Measurements from ENCODE around the gene CEP89. TPM values are rescaled to one million over a fixed set of nuclear protein-coding genes. Genes with fewer than 3 reads are reported as not detected.

Gene CEP89
- total RNA-seq, 4 donors from 2014 or later = 11.7 to 22.5 (median 17.5) TPM

GRCh38 chr19:32866061-32866460 is 105.7 kb downstream of the CEP89 start:
- H3K27ac ChIP-seq = no peak overlapping the region
- no peaks in the 10 kb centered on the region for H3K27me3 ChIP-seq
- WGBS = 79% methylated on average over 4 of the region's 7 CpGs
- no peaks in the 10 kb centered on the region for H3K36me3 ChIP-seq
- TF ChIP-seq POLR2A (IDR thresholded peaks at IDR 0.05) (no peak), POLR2AphosphoS5 (IDR thresholded peaks at IDR 0.05) (no peak), CTCF (IDR thresholded peaks at IDR 0.05) (no peak), EP300 (IDR thresholded peaks at IDR 0.05) (no peak)
- no peak for DNase-seq (ENCODE audit: low spot score in 2 of 2)
- no peaks in the 10 kb centered on the region for H3K9me3 ChIP-seq
- H3K4me1 ChIP-seq = no peaks in the 10 kb centered on the region
- no peak overlapping the region for H3K4me3 ChIP-seq

DNA sequence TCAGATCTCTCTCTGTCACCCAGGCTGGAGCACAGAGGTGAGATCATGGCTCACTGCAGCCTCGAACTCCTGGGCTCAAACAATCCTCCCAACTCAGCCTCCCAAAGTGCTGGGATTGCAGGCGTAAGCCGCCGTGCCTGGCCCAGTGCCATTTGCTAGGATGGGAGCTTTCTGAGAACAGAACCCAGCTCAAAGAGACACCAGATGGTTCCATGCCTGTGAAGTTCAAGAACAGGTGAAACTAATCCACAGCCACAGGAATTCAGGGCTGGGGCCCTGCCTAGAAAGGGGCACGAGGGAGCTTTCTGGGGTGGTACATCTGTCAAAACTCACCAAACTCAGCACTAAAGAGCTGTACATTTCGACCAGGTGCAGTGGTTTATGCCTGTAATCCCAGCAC is 106.4 kb downstream of the CEP89 start:
- 72% methylated on average over 5 of the region's 6 CpGs for WGBS
- Histone ChIP-seq H3K4me3 (no peak overlapping the region), H3K27ac (no peak overlapping the region), H3K4me1 (no peaks in the 10 kb centered on the region), H3K9me3 (no peaks in the 10 kb centered on the region), H3K27me3 (no peaks in the 10 kb centered on the region), H3K36me3 (no peaks in the 10 kb centered on the region)
- TF ChIP-seq POLR2AphosphoS5 (IDR thresholded peaks at IDR 0.05) (no peak), CTCF (IDR thresholded peaks at IDR 0.05) (no peak), POLR2A (IDR thresholded peaks at IDR 0.05) (no peak), EP300 (IDR thresholded peaks at IDR 0.05) (no peak)
- DNase-seq (ENCODE audit: low spot score in 2 of 2) = no peak

DNA sequence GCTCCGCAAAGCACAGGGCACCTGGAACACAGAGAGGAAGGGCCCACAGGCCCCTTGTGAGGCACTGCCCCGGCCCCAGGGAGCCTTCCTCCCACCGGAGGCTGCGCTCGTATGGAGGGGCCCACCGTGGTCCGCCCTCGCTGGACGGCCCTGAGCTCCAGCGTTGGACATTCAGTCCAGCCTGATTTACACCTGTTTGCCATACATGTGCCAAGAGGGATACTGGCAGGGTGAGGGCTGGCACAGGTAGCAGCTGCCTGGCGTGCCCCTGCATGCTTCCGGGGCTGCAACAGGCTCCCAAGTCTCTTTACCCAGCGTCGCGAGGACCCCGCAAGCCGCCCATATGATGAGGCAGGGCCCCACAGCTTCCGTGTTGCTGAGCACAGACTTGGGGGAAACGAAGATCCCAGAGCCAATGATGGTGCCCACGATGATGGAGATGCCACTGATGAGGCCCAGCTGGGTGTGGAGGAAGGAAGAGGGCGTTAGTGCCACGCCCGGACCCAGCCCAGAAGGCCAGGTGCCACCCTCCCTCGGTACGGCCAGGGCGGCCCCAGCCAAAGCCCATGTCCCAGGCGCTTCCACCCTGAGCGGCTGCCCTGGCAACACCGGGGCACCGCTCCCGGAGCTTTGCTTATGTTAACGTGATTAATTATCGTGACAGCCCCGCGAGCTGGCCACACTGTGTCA is 107.3 kb downstream of the CEP89 start:
- H3K9me3 ChIP-seq = no peaks in the 10 kb centered on the region
- H3K4me1 ChIP-seq = no peaks in the 10 kb centered on the region
- no peaks in the 10 kb centered on the region for H3K36me3 ChIP-seq
- whole genome bisulfite sequencing = 84% methylated on average over 26 of the region's 35 CpGs
- H3K4me3 ChIP-seq = no peak overlapping the region
- no peaks in the 10 kb centered on the region for H3K27me3 ChIP-seq
- no peak overlapping the region for H3K27ac ChIP-seq
- no peak for DNase-seq (ENCODE audit: low spot score in 2 of 2)
- TF ChIP-seq POLR2AphosphoS5 (IDR thresholded peaks at IDR 0.05) (no peak), POLR2A (IDR thresholded peaks at IDR 0.05) (no peak), EP300 (IDR thresholded peaks at IDR 0.05) (no peak), CTCF (IDR thresholded peaks at IDR 0.05) (no peak)

- WGBS = 86% methylated on average over 13 of the region's 13 CpGs
- no peak for DNase-seq (ENCODE audit: low spot score in 2 of 2)
- Histone ChIP-seq H3K27me3 (no peaks in the 10 kb centered on the region), H3K4me1 (no peaks in the 10 kb centered on the region), H3K27ac (no peak overlapping the region), H3K36me3 (no peaks in the 10 kb centered on the region), H3K9me3 (no peaks in the 10 kb centered on the region), H3K4me3 (no peak overlapping the region)
- TF ChIP-seq EP300 (IDR thresholded peaks at IDR 0.05) (no peak), CTCF (IDR thresholded peaks at IDR 0.05) (no peak), POLR2AphosphoS5 (IDR thresholded peaks at IDR 0.05) (no peak), POLR2A (IDR thresholded peaks at IDR 0.05) (no peak)
Measured at GRCh38 chr19:32863841-32864240, 107.9 kb downstream of the CEP89 start.

- Histone ChIP-seq H3K36me3 (no peaks in the 10 kb centered on the region), H3K9me3 (no peaks in the 10 kb centered on the region), H3K27me3 (no peaks in the 10 kb centered on the region), H3K4me1 (no peaks in the 10 kb centered on the region), H3K27ac (no peak overlapping the region), H3K4me3 (no peak overlapping the region)
- TF ChIP-seq POLR2AphosphoS5 (IDR thresholded peaks at IDR 0.05) (no peak), POLR2A (IDR thresholded peaks at IDR 0.05) (no peak), EP300 (IDR thresholded peaks at IDR 0.05) (no peak), CTCF (IDR thresholded peaks at IDR 0.05) (no peak)
- peak in 1 of 2 donors; percentile 54 for DNase-seq (ENCODE audit: low spot score in 2 of 2)
- 93% methylated on average over 8 of the region's 8 CpGs for WGBS
Measured at GRCh38 chr19:32863301-32863700, 108.5 kb downstream of the CEP89 start.
